ENCODE measurements around the gene BTBD7. TPM values are rescaled to one million over a fixed set of nuclear protein-coding genes. Genes with fewer than 3 reads are reported as not detected.
A peak's percentile ranks its signal among the peaks of the same experiment; 100 is the strongest.

Gene BTBD7
- total RNA-seq, 4 donors from 2014 or later: 16.7 to 60.4 (median 55.3) TPM

DNA sequence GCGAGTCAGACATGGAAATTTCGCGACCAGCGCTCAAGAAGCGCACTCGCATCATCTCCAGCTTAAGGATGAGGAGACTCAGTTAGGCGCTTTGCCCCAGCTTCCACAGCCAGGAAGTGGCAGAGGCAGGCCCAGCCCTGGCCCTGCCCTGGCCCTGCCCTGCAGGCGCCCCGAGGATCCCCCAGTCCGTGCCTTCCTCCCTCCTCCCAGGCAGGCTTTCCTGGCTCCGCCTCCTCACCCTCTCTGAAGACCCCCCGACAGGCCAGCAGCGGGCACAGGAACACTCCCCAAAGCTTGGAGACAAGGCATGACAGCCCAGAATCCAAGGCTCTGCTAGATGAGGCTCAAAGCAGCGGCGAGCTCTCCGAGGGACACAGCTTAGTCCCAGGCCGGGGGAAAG is 100.7 kb downstream of the BTBD7 start:
- H3K4me1 ChIP-seq: no peaks in the 10 kb centered on the region
- DNase-seq: no peak
- H3K4me3 ChIP-seq: no peak overlapping the region
- no peaks in the 10 kb centered on the region for H3K36me3 ChIP-seq
- no peak for TF ChIP-seq POLR2A (IDR thresholded peaks at IDR 0.05)
- TF ChIP-seq, protein P1, sequence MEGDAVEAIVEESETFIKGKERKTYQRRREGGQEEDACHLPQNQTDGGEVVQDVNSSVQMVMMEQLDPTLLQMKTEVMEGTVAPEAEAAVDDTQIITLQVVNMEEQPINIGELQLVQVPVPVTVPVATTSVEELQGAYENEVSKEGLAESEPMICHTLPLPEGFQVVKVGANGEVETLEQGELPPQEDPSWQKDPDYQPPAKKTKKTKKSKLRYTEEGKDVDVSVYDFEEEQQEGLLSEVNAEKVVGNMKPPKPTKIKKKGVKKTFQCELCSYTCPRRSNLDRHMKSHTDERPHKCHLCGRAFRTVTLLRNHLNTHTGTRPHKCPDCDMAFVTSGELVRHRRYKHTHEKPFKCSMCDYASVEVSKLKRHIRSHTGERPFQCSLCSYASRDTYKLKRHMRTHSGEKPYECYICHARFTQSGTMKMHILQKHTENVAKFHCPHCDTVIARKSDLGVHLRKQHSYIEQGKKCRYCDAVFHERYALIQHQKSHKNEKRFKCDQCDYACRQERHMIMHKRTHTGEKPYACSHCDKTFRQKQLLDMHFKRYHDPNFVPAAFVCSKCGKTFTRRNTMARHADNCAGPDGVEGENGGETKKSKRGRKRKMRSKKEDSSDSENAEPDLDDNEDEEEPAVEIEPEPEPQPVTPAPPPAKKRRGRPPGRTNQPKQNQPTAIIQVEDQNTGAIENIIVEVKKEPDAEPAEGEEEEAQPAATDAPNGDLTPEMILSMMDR (IDR thresholded peaks at IDR 0.05): no peak
- intact Hi-C loops (cut with DNase I; ENCODE audit: low total_unique reads): no loop called here
- H3K9me3 ChIP-seq: no peaks in the 10 kb centered on the region
- no peak overlapping the region for H3K27ac ChIP-seq
- no peaks in the 10 kb centered on the region for H3K27me3 ChIP-seq

GRCh38 chr14:93231129-93231979 is 101.5 kb downstream of the BTBD7 start:
- intact Hi-C loops (cut with DNase I; ENCODE audit: low total_unique reads): no loop called here
- no peak for DNase-seq
- H3K36me3 ChIP-seq: no peaks in the 10 kb centered on the region
- TF ChIP-seq POLR2A (IDR thresholded peaks at IDR 0.05): no peak
- TF ChIP-seq, protein P1 (IDR thresholded peaks at IDR 0.05): no peak
- H3K9me3 ChIP-seq: no peaks in the 10 kb centered on the region
- H3K27ac ChIP-seq: no peak overlapping the region
- H3K27me3 ChIP-seq: no peaks in the 10 kb centered on the region
- H3K4me1 ChIP-seq: no peaks in the 10 kb centered on the region
- H3K4me3 ChIP-seq: peak overlapping the region in 1 of 2 donors; percentile 27

DNA sequence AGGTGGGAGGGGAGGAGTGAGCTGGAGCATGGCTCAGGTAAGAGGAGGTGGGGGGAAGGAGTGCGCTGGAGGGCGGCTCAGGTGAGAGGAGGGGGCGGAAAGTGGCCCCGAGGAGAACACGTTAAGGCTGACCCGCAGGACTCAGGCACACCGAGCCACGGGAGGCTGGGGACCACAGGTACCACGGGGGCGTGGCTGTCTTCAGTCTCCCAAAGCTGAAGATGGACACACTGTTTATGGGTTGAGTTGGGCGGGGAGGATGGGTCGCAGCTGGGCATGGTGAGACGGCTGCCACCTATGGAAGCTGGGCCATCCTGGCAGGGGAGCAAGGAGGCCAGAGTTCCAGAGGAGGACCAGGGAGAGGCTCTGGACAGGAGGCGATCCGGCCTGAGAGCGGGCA is 102.3 kb downstream of the BTBD7 start:
- Histone ChIP-seq H3K36me3 (no peaks in the 10 kb centered on the region), H3K27ac (no peak overlapping the region), H3K27me3 (no peaks in the 10 kb centered on the region), H3K9me3 (no peaks in the 10 kb centered on the region), H3K4me3 (no peak overlapping the region), H3K4me1 (no peaks in the 10 kb centered on the region)
- TF ChIP-seq, protein P1 (IDR thresholded peaks at IDR 0.05): no peak
- TF ChIP-seq POLR2A (IDR thresholded peaks at IDR 0.05): no peak
- intact Hi-C loops (cut with DNase I; ENCODE audit: low total_unique reads): no loop called here
- no peak for DNase-seq

- H3K9me3 ChIP-seq: no peaks in the 10 kb centered on the region
- intact Hi-C loops (cut with DNase I; ENCODE audit: low total_unique reads): no loop called here
- no peaks in the 10 kb centered on the region for H3K4me1 ChIP-seq
- H3K27me3 ChIP-seq: no peaks in the 10 kb centered on the region
- H3K36me3 ChIP-seq: no peaks in the 10 kb centered on the region
- no peak for DNase-seq
- no peak overlapping the region for H3K27ac ChIP-seq
- H3K4me3 ChIP-seq: no peak overlapping the region
- TF ChIP-seq POLR2A (IDR thresholded peaks at IDR 0.05): no peak
- TF ChIP-seq, protein P1 (IDR thresholded peaks at IDR 0.05): no peak
These were observed 104.3 kb downstream of the BTBD7 start for GRCh38 chr14:93228550-93228949.

DNA sequence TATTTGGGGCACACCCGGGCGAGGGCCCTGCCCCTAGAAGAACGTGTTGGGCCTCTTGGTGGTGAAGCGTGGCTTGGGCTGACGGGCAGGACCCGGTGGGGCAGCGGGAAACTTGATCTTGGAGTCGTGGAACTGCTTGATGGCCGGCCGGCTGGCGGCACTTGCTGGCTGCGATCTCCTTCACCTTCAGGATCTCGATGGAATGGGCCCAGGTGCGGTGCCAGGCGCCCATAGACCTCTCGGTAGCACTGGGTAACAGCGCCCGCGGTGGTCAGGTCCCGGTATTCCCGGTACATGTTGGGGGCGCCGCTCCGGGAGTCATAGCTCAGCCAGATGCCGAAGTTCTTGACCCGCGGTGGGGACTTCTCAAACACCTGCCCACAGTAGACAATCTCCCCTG is 109.3 kb downstream of the BTBD7 start:
- intact Hi-C loops (cut with DNase I; ENCODE audit: low total_unique reads): no loop called here
- Histone ChIP-seq H3K4me3 (no peak overlapping the region), H3K27ac (no peak overlapping the region), H3K27me3 (no peaks in the 10 kb centered on the region), H3K36me3 (no peaks in the 10 kb centered on the region), H3K4me1 (no peaks in the 10 kb centered on the region), H3K9me3 (no peaks in the 10 kb centered on the region)
- no peak for DNase-seq
- TF ChIP-seq, protein P1 (IDR thresholded peaks at IDR 0.05): no peak
- no peak for TF ChIP-seq POLR2A (IDR thresholded peaks at IDR 0.05)
